MCF 10A (cell line): ENCODE data around the gene CA11. TPM values are rescaled to one million over a fixed set of nuclear protein-coding genes. Genes with fewer than 3 reads are reported as not detected.

Source experiments
- BruUV-seq: library from RNA; stranded (reverse); fragments of 400-500 nt; replicated peaks from 2 replicates; lab custom pipeline; 2021; lab: Mats Ljungman, UMichigan
- CTCF ChIA-PET: fragments of 300-600 bp; sonication (Branson Sonifier 250); formaldehyde crosslinking; extraction: SDS; loops from one replicate; lab custom pipeline; 2021; ENCODE audit warnings: antibody characterized with exemption, inconsistent platforms; lab: Yijun Ruan, JAX
- POLR2A ChIA-PET: fragments of 300-600, 350-650 bp; sonication (Branson Sonifier 250); formaldehyde crosslinking; extraction: SDS; loops from one replicate; lab custom pipeline; 2020; ENCODE audit warnings: antibody characterized with exemption, inconsistent platforms; lab: Yijun Ruan, JAX
- DNase-seq: peaks from one replicate; pipeline ENCODE4 v3.0.0-alpha.2; 2018; ENCODE audit not compliant: unreplicated experiment
- H3K27ac Mint-ChIP-seq: one replicate; pipeline ENCODE4 v1.8.0; 2022; ENCODE audit warnings: mild to moderate bottlenecking, low read depth, mixed read lengths; ENCODE audit not compliant: unreplicated experiment
- H3K27me3 Mint-ChIP-seq: one replicate; pipeline ENCODE4 v1.8.0; 2022; ENCODE audit warnings: mixed read lengths; ENCODE audit not compliant: insufficient read depth, unreplicated experiment
- H3K36me3 Mint-ChIP-seq: one replicate; pipeline ENCODE4 v1.8.0; 2022; ENCODE audit warnings: mild to moderate bottlenecking, moderate library complexity, mixed read lengths; ENCODE audit not compliant: insufficient read depth, unreplicated experiment
- H3K4me1 Mint-ChIP-seq: one replicate; pipeline ENCODE4 v1.8.0; 2022; ENCODE audit warnings: mixed read lengths; ENCODE audit not compliant: insufficient read depth, unreplicated experiment
- H3K4me3 Mint-ChIP-seq: one replicate; pipeline ENCODE4 v1.8.0; 2022; ENCODE audit warnings: mild to moderate bottlenecking, moderate library complexity, mixed read lengths; ENCODE audit not compliant: unreplicated experiment
- H3K9me3 Mint-ChIP-seq: one replicate; pipeline ENCODE4 v1.8.0; 2022; ENCODE audit warnings: mixed read lengths; ENCODE audit not compliant: unreplicated experiment
- intact Hi-C: fragments of 100-400 bp; cut with micrococcal nuclease; formaldehyde crosslinking; loops from 2 replicates; pipeline ENCODE4 v1.14.1; 2022
- total RNA-seq: library from RNA; stranded (reverse); gene quantifications from 2 replicates; pipeline ENCODE4 v1.2.3, GENCODE V29; 2022
- TF ChIP-seq, protein P1 (sequence below): fragments of 200-600 bp; IDR thresholded peaks from one replicate; pipeline ENCODE4 v1.8.0; 2022; ENCODE audit warnings: antibody characterized with exemption, mild to moderate bottlenecking; ENCODE audit not compliant: unreplicated experiment

Gene CA11
- total RNA-seq, 1 experiment from 2014 or later, result 2.9 TPM

DNA sequence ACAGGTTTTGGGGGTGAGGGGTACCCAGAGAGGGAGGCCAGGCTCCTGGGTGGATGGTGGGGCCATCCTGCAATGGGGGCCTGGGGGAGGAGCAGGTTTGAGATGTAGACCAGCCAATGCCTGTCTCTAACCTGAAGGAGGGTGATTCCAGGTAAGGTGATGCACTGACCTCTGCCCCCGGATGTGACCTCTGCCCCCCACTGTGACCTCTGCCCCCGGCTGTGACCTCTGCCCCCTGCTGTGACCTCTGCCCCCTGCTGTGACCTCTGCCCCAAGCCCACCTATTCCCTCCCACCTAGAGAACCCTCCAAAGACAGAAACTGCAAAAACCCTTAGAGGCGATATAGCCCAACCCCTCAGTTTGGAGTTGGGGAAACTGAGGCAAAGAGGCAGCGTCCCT lies 49.8 kb downstream of the CA11 start:
- TF ChIP-seq, protein P1, sequence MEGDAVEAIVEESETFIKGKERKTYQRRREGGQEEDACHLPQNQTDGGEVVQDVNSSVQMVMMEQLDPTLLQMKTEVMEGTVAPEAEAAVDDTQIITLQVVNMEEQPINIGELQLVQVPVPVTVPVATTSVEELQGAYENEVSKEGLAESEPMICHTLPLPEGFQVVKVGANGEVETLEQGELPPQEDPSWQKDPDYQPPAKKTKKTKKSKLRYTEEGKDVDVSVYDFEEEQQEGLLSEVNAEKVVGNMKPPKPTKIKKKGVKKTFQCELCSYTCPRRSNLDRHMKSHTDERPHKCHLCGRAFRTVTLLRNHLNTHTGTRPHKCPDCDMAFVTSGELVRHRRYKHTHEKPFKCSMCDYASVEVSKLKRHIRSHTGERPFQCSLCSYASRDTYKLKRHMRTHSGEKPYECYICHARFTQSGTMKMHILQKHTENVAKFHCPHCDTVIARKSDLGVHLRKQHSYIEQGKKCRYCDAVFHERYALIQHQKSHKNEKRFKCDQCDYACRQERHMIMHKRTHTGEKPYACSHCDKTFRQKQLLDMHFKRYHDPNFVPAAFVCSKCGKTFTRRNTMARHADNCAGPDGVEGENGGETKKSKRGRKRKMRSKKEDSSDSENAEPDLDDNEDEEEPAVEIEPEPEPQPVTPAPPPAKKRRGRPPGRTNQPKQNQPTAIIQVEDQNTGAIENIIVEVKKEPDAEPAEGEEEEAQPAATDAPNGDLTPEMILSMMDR, result no peak
- intact Hi-C loops, result no loop called here
- BruUV-seq, result no TSS peak
- no peak overlapping the region for H3K4me3 Mint-ChIP-seq
- no peaks in the 10 kb centered on the region for H3K36me3 Mint-ChIP-seq
- H3K27ac Mint-ChIP-seq, result no peak overlapping the region
- H3K4me1 Mint-ChIP-seq, result no peaks in the 10 kb centered on the region
- ChIA-PET POLR2A (no interaction called here), CTCF (interaction anchor here (0.6 kb wide), 1 partner anchor 19 kb away, joined by 3 read pairs; no protein-coding TSS in a partner anchor)
- peaks cover 15% of the 10 kb centered on the region for H3K27me3 Mint-ChIP-seq
- no peak for DNase-seq
- H3K9me3 Mint-ChIP-seq, result no peaks in the 10 kb centered on the region

DNA sequence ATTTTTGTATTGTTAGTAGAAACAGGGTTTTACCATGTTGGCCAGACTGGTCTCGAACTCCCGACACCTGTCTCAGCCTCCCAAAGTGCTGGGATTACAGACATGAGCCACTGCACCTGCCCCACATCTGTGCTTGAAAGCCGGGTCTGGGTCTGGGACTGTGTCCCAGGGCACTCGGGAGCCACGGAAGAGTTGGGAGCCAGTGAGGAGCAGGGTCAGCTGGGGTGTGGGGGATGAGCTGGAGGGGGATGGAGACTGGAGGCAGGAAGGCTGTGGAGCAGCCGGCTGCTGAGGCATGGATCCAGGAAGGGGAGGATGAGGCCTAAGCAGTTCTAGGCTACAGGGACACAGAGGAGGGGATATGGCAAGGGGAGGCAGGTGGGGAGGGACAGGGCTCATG lies 50.2 kb downstream of the CA11 start:
- CTCF ChIA-PET, result interaction anchor here (0.6 to 1.5 kb wide), 5 partner anchors 11 to 358 kb away, joined by 3 to 10 read pairs (median 3); no protein-coding TSS in a partner anchor
- H3K27ac Mint-ChIP-seq, result no peak overlapping the region
- H3K27me3 Mint-ChIP-seq, result peaks cover 15% of the 10 kb centered on the region
- H3K36me3 Mint-ChIP-seq, result no peaks in the 10 kb centered on the region
- no TSS peak for BruUV-seq
- H3K9me3 Mint-ChIP-seq, result no peaks in the 10 kb centered on the region
- TF ChIP-seq, protein P1, result no peak
- H3K4me1 Mint-ChIP-seq, result no peaks in the 10 kb centered on the region
- POLR2A ChIA-PET, result no interaction called here
- DNase-seq, result no peak
- H3K4me3 Mint-ChIP-seq, result no peak overlapping the region
- intact Hi-C loops, result no loop called here

- POLR2A ChIA-PET, result no interaction called here
- Mint-ChIP-seq H3K27me3 (peaks cover 15% of the 10 kb centered on the region), H3K27ac (no peak overlapping the region), H3K9me3 (no peaks in the 10 kb centered on the region), H3K4me3 (no peak overlapping the region), H3K36me3 (no peaks in the 10 kb centered on the region), H3K4me1 (no peaks in the 10 kb centered on the region)
- BruUV-seq, result no TSS peak
- TF ChIP-seq, protein P1, result no peak
- CTCF ChIA-PET, result interaction anchor here (0.6 to 1.5 kb wide), 3 partner anchors 11 to 106 kb away, joined by 3 to 10 read pairs (median 7); no protein-coding TSS in a partner anchor
- intact Hi-C loops, result no loop called here
- no peak for DNase-seq
These were observed 50.8 kb downstream of the CA11 start for GRCh38 chr19:48595171-48595570.

DNA sequence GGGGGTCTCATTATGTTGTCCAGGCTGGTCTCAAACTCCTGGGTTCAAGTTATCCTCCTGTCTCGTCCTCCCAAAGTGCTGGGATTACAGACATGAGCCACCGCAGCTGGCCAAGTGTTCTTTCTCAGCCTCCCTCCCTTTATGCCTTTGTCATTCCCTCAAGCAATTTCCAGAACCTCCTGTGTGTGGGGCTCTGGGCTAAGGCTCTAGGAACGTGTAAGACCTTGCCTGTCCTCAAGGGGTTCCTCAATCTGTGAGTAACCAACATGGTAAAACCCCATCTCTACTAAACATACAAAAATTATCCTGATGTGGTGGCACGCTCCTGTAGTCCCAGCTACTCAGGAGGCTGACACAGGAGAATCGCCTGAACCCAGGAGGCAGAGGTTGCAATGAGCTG lies 55.0 kb downstream of the CA11 start:
- H3K4me3 Mint-ChIP-seq, result no peak overlapping the region
- DNase-seq, result peak; percentile 37
- BruUV-seq, result no TSS peak
- CTCF ChIA-PET, result interaction anchor here (0.6 to 0.7 kb wide), 3 partner anchors 16 to 298 kb away, joined by 3 to 4 read pairs (median 3); no protein-coding TSS in a partner anchor
- intact Hi-C loops, result no loop called here
- TF ChIP-seq, protein P1, result peak; percentile 14
- H3K36me3 Mint-ChIP-seq, result no peaks in the 10 kb centered on the region
- H3K4me1 Mint-ChIP-seq, result peaks cover 6% of the 10 kb centered on the region
- POLR2A ChIA-PET, result interaction anchor here (0.7 kb wide), 1 partner anchor 23 kb away, joined by 3 read pairs; the partner anchor contains the start of gene FAM83E
- no peaks in the 10 kb centered on the region for H3K9me3 Mint-ChIP-seq
- H3K27ac Mint-ChIP-seq, result no peak overlapping the region
- H3K27me3 Mint-ChIP-seq, result no peaks in the 10 kb centered on the region
